HL-60 (cell line): Measurements from ENCODE around the gene TIPARP.

Experiments used
- DNase-seq, 2 experiments: peaks; one replicate each; pipeline ENCODE4 v3.0.0-alpha.2; 2010 to 2020; ENCODE audit warnings: low read depth in 1 of 2, low spot score in 1 of 2
- H3K27ac ChIP-seq: fragments of 250-450 bp; sonication (Bioruptor Pico); replicated peaks from 2 replicates; pipeline ENCODE4 v1.5.1; 2020; ENCODE audit warnings: mild to moderate bottlenecking, moderate library complexity
- H3K27me3 ChIP-seq: fragments of 250-450 bp; sonication (Bioruptor Pico); 2 replicates; pipeline ENCODE4 v1.5.1; 2021; ENCODE audit warnings: mild to moderate bottlenecking, moderate library complexity; ENCODE audit not compliant: insufficient read depth, poor library complexity, severe bottlenecking
- H3K4me3 ChIP-seq: replicated peaks from 2 replicates; pipeline ENCODE4 v1.5.1; 2011; ENCODE audit warnings: mild to moderate bottlenecking, control low read depth, low read length; ENCODE audit not compliant: insufficient read depth
- CTCF ChIP-seq: IDR thresholded peaks from one replicate; pipeline ENCODE4 v1.5.1; 2011; ENCODE audit warnings: low read length, control low read depth, inconsistent platforms; ENCODE audit not compliant: insufficient read depth
- GABPA ChIP-seq: IDR thresholded peaks from 2 replicates; pipeline ENCODE4 v1.6.1; 2012; ENCODE audit warnings: low read depth
- POLR2AphosphoS5 ChIP-seq: IDR thresholded peaks from 2 replicates; pipeline ENCODE4 v1.6.1; 2012; ENCODE audit warnings: low read depth
- REST ChIP-seq: IDR thresholded peaks from 2 replicates; pipeline ENCODE4 v1.6.1; 2012; ENCODE audit warnings: low read depth; ENCODE audit not compliant: insufficient replicate concordance
- SPI1 ChIP-seq: IDR thresholded peaks from 2 replicates; pipeline ENCODE4 v1.6.1; 2012; ENCODE audit warnings: low read depth, mild to moderate bottlenecking, borderline replicate concordance

TIPARP gene

GRCh38 chr3:156685198-156685597, 10.8 kb downstream of the TIPARP start:
- H3K4me3 ChIP-seq, result no peak overlapping the region
- no peak for DNase-seq
- no peak overlapping the region for H3K27ac ChIP-seq
- H3K27me3 ChIP-seq, result no peaks in the 10 kb centered on the region
- no peak for TF ChIP-seq POLR2AphosphoS5

GRCh38 chr3:156685752-156686151, 11.4 kb downstream of the TIPARP start:
- TF ChIP-seq POLR2AphosphoS5 (no peak), GABPA (no peak), REST (no peak), CTCF (no peak), SPI1 (no peak)
- H3K4me3 ChIP-seq, result no peak overlapping the region
- H3K27me3 ChIP-seq, result no peaks in the 10 kb centered on the region
- DNase-seq, result no peak
- no peak overlapping the region for H3K27ac ChIP-seq

GRCh38 chr3:156687023-156687422, 12.6 kb downstream of the TIPARP start:
- H3K27ac ChIP-seq, result no peak overlapping the region
- TF ChIP-seq SPI1, result no peak
- no peak for TF ChIP-seq REST
- TF ChIP-seq POLR2AphosphoS5, result no peak
- no peak for TF ChIP-seq GABPA
- TF ChIP-seq CTCF, result no peak
- H3K4me3 ChIP-seq, result no peak overlapping the region
- DNase-seq, result no peak
- H3K27me3 ChIP-seq, result no peaks in the 10 kb centered on the region

GRCh38 chr3:156688632-156689452, 14.5 kb downstream of the TIPARP start:
- H3K27ac ChIP-seq, result no peak overlapping the region
- H3K4me3 ChIP-seq, result no peak overlapping the region
- no peak for DNase-seq
- no peaks in the 10 kb centered on the region for H3K27me3 ChIP-seq
- TF ChIP-seq SPI1 (no peak), REST (no peak), CTCF (no peak), POLR2AphosphoS5 (no peak), GABPA (no peak)
